ENCODE measurements around the gene GGN. TPM values are rescaled to one million over a fixed set of nuclear protein-coding genes. Genes with fewer than 3 reads are reported as not detected.
A peak's percentile ranks its signal among the peaks of the same experiment; 100 is the strongest.

The GGN gene
- total RNA-seq, 1 donor, result not detected

DNA sequence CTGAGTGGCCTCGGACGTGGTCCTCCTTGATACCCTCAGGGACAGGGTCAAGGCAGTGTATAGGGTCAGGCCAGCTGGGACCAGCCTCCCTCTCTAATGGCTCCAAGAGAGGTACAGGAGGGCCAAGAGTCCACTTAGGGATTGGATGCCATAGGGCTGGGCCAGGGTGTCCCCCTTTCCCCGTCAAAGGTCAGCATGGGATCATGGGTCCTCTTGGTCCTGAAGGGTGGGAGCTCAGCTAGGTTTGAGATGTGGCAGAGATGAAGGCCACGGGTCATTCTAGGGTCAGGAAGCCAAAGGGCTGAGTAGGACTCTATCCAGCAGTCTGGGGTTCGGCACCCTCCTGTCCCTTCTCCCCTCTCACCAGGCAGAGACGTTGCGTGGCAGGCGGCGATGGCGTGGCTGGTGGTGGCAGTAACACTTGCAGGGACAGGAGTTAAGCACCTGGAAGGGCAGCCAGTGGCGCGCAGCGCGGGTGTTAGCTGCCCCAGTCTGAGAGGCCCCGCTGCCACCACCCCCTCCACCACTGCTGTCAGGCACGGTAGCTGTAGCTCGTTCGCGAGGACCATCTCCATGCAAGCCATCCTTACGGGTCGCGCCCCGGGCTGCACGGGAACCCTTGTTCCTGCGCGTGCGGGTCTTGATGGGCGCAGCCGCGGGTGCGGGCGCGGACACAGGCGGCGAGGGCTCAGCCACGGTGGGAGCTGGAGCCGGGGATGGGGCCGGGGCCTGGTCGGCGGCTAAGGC is 2.6 kb downstream of the GGN start:
- peaks cover 14% of the 10 kb centered on the region for H3K27me3 ChIP-seq (ENCODE audit: insufficient read depth, low read length)

DNA sequence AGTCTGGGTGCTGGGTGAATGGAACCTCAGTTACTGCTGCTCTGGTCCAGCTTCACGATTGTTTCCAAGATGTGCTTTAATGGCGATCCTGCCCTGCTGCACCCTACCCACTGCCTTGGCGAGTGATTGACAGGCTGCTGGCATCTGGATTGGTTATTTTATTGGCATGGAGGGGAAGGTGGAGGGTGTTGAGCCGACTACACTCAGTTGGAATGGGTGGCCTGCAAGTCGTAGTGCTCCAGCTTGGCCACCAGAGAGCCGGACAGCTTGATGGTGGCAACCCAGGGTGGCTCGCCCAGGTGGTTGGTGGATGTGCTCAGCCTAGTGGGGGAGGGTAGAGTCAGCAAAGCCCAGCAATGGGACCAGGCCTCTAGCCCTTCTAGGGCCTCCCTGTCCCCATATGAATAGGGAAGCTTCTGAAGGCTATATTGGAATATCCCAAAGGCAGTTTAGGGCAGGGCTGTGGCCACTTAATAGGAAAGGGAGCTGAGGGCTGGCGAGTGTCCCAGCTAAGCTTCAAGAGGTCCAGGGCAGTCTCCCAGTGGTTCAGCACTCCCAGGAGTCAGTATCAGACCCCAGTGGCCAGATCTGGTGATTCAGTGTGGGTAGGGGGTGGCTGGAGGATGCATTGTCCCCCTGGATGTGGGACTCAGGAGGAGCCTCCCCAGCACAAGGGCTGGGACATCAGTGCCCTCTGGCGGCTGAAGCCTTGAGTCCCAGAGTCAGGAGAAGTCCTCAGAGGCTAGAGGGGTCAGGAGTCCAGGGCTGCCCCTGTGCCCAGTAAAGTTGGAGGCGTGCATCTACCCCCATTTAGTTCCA is 3.4 kb downstream of the GGN start:
- no peaks in the 10 kb centered on the region for H3K9me3 ChIP-seq (ENCODE audit: low read depth, low read length)
- H3K4me1 ChIP-seq (ENCODE audit: insufficient read depth, low read length), result peaks cover 34% of the 10 kb centered on the region
- H3K4me3 ChIP-seq (ENCODE audit: low read length), result no peak overlapping the region
- peaks cover 12% of the 10 kb centered on the region for H3K27me3 ChIP-seq (ENCODE audit: insufficient read depth, low read length)

More for the DNA sequence above, 2.6 kb downstream of the GGN start:
- no peak overlapping the region for H3K4me3 ChIP-seq (ENCODE audit: low read length)
- H3K9me3 ChIP-seq (ENCODE audit: low read depth, low read length), result no peaks in the 10 kb centered on the region
- peaks cover 34% of the 10 kb centered on the region for H3K4me1 ChIP-seq (ENCODE audit: insufficient read depth, low read length)

DNA sequence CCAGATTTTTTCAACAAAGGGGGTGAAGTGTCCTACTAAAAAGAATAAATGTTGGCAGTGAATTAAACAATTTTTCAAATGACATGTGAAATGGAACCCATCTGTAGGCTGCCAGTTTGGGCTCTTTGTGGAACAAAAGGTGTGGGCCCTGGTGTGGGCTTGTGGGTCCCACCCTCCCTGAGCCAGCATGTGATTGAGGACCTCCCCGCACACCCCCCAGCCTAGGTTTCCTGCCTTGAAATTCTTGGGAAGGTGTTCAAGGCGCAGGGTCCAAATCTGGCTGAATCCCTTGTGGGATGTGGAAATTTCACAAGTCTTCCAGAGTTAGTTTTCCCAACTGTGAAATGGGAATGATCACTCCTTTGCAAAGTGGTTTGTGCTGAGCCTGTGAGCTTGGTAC is 4.1 kb downstream of the GGN start:
- H3K27me3 ChIP-seq (ENCODE audit: insufficient read depth, low read length), result peaks cover 7% of the 10 kb centered on the region
- H3K4me1 ChIP-seq (ENCODE audit: insufficient read depth, low read length), result peaks cover 28% of the 10 kb centered on the region
- H3K4me3 ChIP-seq (ENCODE audit: low read length), result no peak overlapping the region
- no peaks in the 10 kb centered on the region for H3K9me3 ChIP-seq (ENCODE audit: low read depth, low read length)

DNA sequence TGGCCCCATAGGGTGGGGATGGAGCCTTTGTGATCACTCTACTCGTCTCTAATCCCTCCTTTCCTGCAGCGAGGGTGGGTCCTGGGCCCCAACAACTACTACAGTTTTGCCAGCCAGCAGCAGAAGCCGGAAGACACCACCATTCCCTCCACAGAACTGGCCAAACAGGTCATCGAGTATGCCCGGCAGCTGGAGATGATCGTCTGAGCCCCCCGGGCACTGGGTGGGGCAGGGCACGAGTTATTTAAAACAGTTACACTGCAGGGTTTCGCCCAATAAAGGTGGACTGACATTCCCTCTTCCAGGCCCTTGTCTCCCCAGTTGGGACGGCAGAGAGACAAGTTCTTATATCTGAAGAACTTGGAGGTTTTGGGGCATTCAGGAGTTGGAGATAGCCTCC is 4.7 kb downstream of the GGN start:
- Histone ChIP-seq H3K9me3 (ENCODE audit: low read depth, low read length) (no peaks in the 10 kb centered on the region), H3K4me1 (ENCODE audit: insufficient read depth, low read length) (peaks cover 24% of the 10 kb centered on the region), H3K27me3 (ENCODE audit: insufficient read depth, low read length) (peaks cover 6% of the 10 kb centered on the region), H3K4me3 (ENCODE audit: low read length) (no peak overlapping the region)

DNA sequence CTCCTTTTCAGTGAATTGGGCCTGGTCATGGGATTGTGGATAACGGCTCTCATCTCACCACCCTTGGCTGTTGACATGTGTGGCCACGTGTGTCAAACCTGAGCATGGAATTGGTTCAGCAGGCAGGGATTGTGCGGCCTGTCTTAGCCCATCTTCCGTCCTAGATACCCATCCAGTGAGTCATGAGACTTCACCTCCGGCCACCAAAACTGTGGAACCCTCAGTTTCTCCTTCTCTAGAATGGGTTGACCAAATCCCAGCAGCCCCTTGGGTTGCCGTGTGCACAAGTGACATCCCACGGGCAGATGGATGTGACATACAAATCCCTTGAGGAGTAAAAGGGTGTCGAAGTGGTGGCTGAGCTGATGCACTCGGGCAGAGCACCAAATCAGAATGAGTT is 6.7 kb downstream of the GGN start:
- Histone ChIP-seq H3K27me3 (ENCODE audit: insufficient read depth, low read length) (peaks cover 1% of the 10 kb centered on the region), H3K9me3 (ENCODE audit: low read depth, low read length) (no peaks in the 10 kb centered on the region), H3K4me1 (ENCODE audit: insufficient read depth, low read length) (peaks cover 12% of the 10 kb centered on the region), H3K4me3 (ENCODE audit: low read length) (no peak overlapping the region)

DNA sequence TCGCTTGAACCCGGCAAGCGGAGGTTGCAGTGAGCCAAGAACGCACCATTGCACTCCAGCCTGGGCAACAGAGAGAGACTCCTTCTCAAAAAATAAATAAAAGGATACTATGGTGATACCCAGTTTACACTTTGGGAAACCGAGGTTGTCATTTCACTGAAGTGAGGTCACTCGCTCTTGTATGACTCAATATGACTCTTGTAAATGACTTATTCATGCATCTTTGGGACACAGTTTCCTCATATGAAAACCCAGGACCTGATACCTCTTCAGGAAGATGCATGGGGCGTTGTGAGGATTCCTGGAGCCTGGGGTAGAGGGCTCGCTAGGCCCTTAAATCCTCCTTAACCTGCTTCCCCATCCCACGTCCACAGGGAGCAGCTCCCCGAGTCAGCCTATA is 9.0 kb downstream of the GGN start:
- no peak overlapping the region for H3K4me3 ChIP-seq (ENCODE audit: low read length)
- H3K4me1 ChIP-seq (ENCODE audit: insufficient read depth, low read length), result peaks cover 21% of the 10 kb centered on the region
- H3K27me3 ChIP-seq (ENCODE audit: insufficient read depth, low read length), result no peaks in the 10 kb centered on the region
- H3K9me3 ChIP-seq (ENCODE audit: low read depth, low read length), result no peaks in the 10 kb centered on the region

DNA sequence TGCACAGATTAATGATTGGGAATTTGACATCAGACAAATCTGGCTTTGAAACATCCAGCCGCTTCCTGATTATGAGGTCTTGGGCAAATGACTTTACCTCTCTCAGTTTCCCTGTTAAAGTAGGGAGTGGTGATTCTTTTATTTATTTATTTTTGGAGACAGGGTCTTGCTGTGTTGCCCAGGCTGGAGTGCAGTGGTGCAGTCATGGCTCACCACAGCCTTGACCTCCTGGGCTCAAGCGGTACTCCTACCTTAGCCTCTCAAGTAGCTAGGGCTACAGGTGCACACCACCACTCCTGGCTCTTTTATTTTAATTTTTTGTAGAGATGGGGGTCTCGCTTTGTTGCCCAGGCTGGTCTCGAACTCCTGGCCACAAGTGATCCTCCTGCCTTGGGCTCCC is 10.8 kb downstream of the GGN start:
- no peak overlapping the region for H3K4me3 ChIP-seq (ENCODE audit: low read length)
- no peaks in the 10 kb centered on the region for H3K27me3 ChIP-seq (ENCODE audit: insufficient read depth, low read length)
- H3K9me3 ChIP-seq (ENCODE audit: low read depth, low read length), result no peaks in the 10 kb centered on the region
- H3K4me1 ChIP-seq (ENCODE audit: insufficient read depth, low read length), result peaks cover 25% of the 10 kb centered on the region

DNA sequence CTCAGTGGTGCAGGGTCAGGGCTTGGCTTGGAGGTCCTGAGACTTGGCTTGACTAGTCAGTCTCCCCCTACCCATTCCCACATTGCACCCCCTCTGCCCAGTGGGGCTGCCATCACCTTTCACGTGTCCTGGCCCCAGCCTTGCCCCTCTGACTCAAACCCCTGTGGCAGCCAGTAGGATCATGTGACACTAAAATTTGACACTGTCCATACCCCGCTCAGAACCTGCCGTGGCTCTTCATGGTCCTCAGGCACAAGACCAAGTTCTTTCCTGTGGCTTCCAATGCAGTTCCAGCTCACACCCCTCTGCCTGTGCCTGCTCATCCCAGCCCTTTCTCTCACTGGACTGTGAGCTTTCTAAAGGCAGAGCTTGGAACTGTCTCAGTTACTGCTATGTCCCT is 11.3 kb downstream of the GGN start:
- Histone ChIP-seq H3K9me3 (ENCODE audit: low read depth, low read length) (no peaks in the 10 kb centered on the region), H3K4me3 (ENCODE audit: low read length) (no peak overlapping the region), H3K27me3 (ENCODE audit: insufficient read depth, low read length) (no peaks in the 10 kb centered on the region), H3K4me1 (ENCODE audit: insufficient read depth, low read length) (peaks cover 25% of the 10 kb centered on the region)

DNA sequence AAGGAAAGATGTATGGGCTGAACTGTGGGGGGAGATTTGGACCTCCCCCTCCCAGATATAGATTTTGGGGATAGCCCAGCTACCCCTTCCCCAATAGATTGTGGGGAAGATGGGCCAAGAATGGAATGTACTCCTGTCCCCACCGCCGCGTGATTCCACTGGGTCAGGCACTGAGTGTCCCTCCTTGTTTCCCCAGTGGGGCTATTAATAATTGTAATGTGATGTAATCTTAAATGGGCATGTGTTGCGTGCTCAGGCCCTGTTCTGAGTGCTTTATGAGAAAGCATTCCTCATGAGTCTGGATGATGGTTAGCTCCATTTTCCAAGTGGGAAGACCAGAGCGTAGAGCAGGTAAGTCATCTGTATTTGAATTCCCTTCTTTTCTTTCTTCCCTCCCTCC is 12.1 kb downstream of the GGN start:
- Histone ChIP-seq H3K27me3 (ENCODE audit: insufficient read depth, low read length) (no peaks in the 10 kb centered on the region), H3K4me3 (ENCODE audit: low read length) (peak overlapping the region; percentile 91), H3K4me1 (ENCODE audit: insufficient read depth, low read length) (peaks cover 25% of the 10 kb centered on the region), H3K9me3 (ENCODE audit: low read depth, low read length) (no peaks in the 10 kb centered on the region)

DNA sequence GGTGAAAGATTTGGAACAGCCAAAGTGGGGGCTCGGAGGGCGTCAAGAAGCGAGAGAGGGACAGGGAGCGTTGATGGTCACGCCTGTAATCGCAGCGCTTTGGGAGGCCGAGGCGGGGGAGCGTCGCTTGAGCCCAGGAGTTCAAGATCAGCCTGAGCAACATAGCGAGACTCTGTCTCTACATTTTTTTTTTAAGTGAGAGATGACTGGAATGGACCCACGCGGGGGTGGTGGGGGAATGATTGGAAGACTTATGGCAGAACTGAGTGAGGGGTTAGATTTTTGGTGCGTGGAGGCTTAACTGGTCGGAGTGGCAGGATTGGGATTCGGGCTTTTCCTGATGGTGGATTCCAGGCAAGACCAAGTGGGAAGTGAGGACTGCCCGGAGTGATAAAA is 12.7 kb downstream of the GGN start:
- Histone ChIP-seq H3K27me3 (ENCODE audit: insufficient read depth, low read length) (no peaks in the 10 kb centered on the region), H3K4me3 (ENCODE audit: low read length) (peak overlapping the region; percentile 91), H3K9me3 (ENCODE audit: low read depth, low read length) (no peaks in the 10 kb centered on the region), H3K4me1 (ENCODE audit: insufficient read depth, low read length) (peaks cover 25% of the 10 kb centered on the region)

DNA sequence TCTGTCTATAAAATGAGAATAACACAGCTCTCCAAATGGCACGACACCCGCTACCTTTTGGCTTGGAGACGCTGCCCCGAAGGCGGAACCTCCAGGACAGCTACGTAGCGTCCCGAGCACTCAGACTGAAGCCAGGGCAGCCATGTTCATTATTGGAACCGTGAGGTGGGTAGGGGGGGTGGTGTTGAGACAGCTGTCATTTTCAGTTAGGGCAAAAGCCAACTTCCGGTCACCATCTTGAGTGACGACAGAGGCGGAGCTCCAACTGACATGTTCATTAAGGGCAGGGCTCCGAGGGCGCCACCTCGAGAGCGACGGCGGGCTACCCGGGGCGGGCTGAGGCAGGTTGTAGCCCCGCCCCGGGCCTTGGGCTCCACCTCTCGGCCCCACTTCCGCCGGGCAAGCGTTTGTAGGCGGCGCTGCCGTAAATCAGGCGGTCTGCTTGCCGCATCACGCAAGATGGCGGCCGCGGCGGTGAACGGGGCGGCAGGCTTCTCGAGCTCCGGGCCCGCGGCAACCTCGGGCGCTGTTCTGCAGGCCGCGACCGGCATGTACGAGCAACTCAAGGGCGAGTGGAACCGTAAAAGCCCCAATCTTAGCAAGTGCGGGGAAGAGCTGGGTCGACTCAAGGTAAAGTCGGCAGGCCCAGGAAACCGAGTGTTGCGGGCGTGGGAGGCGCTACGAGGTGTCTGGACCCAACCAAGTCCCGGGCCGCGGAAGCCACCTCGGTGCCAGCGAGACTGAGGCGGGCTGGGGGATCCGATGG is 13.3 kb downstream of the GGN start, which contains the start of gene PSMD8:
TSS of gene PSMD8 (plus strand) at position 240 of the 766 bp plus-strand sequence. CDS start at position 271, 31 bp downstream.
- Histone ChIP-seq H3K9me3 (ENCODE audit: low read depth, low read length) (no peaks in the 10 kb centered on the region), H3K4me1 (ENCODE audit: insufficient read depth, low read length) (peaks cover 25% of the 10 kb centered on the region), H3K4me3 (ENCODE audit: low read length) (peak within 1 kb of the TSS; percentile 91), H3K27me3 (ENCODE audit: insufficient read depth, low read length) (no peaks in the 10 kb centered on the region)

DNA sequence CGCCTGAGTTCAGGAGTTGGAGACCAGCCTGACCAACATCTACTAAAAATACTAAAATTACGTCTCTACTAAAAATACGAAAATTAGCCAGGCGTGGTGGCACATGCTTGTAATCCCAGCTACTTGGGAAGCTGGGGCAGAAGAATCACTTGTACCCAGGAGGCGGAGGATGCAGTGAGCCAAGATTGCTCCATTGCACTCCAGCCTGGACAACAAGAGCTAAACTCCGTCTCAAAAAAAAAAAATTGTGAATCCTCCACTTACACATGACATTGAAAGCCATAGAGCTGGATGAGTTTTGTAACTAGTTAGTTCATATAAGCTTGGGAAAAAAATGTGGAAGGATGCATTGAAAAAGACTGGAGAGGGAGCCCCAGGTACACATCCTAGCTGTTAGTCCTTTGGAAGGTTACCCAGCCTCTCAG is 13.9 kb downstream of the GGN start:
- Histone ChIP-seq H3K4me3 (ENCODE audit: low read length) (peak overlapping the region; percentile 91), H3K27me3 (ENCODE audit: insufficient read depth, low read length) (no peaks in the 10 kb centered on the region), H3K4me1 (ENCODE audit: insufficient read depth, low read length) (peaks cover 25% of the 10 kb centered on the region), H3K9me3 (ENCODE audit: low read depth, low read length) (no peaks in the 10 kb centered on the region)

DNA sequence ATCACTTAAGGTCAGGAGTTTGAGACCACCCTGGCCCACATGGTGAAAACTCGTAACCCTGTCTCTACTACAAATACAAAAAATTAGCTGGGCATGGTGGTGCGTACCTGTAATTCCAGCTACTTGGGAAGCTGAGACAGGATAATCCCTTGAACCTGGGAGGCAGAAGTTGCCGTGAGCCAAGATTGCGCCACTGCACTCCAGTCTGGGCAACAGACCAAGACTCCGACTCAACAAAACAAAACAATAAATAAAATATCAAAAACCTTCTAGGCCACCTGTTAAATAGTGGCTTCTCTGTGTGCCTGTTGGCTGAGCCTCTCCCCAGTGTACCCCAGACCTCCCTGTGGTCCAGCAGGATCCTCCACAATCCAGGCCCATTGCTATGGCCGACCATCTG is 16.8 kb downstream of the GGN start:
- H3K4me3 ChIP-seq (ENCODE audit: low read length), result no peak overlapping the region
- H3K4me1 ChIP-seq (ENCODE audit: insufficient read depth, low read length), result peaks cover 17% of the 10 kb centered on the region
- no peaks in the 10 kb centered on the region for H3K27me3 ChIP-seq (ENCODE audit: insufficient read depth, low read length)
- no peaks in the 10 kb centered on the region for H3K9me3 ChIP-seq (ENCODE audit: low read depth, low read length)

DNA sequence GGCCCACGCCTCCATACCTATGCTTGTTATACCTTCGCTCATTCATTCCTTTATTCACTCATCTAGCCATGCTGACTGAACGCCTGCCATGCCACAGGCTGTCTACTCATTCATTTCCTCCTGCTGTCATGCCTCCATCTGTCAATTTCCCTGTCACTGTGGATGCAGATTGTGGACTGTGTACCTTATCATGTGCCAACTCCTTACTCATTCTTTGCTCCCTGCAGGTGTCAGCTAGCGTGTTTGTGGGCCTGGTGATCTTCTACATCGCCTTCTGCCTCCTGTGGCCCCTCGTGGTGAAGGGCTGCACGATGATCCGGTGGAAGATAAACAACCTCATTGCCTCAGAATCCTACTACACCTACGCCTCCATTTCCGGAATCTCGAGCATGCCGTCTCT is 17.5 kb downstream of the GGN start:
- H3K4me1 ChIP-seq (ENCODE audit: insufficient read depth, low read length), result peaks cover 10% of the 10 kb centered on the region
- H3K9me3 ChIP-seq (ENCODE audit: low read depth, low read length), result no peaks in the 10 kb centered on the region
- H3K27me3 ChIP-seq (ENCODE audit: insufficient read depth, low read length), result no peaks in the 10 kb centered on the region
- H3K4me3 ChIP-seq (ENCODE audit: low read length), result no peak overlapping the region

DNA sequence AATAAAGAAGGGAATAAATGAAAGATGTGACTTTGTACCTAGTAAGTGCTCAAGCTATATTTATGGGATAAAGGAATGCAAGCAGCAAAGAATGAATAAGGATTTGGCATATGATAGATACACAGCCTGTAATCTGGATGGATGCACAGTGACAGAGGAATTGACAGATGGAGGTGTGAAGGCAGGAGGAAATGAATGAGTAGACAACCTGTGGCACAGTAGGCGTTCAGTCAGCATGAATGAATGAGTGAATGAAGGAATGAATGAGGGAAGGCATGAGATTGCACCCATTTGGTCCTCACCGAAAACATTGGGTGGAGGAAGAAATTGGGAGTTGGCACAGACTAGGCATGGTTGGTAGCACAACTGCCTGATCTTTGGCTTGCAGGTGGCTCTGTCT is 18.2 kb downstream of the GGN start:
- H3K27me3 ChIP-seq (ENCODE audit: insufficient read depth, low read length), result no peaks in the 10 kb centered on the region
- H3K9me3 ChIP-seq (ENCODE audit: low read depth, low read length), result no peaks in the 10 kb centered on the region
- no peak overlapping the region for H3K4me3 ChIP-seq (ENCODE audit: low read length)
- H3K4me1 ChIP-seq (ENCODE audit: insufficient read depth, low read length), result peaks cover 7% of the 10 kb centered on the region

Data from mononuclear cell (primary cell).